Osteoblast (primary cell): ENCODE measurements around the gene CX3CL1. TPM values are rescaled to one million over a fixed set of nuclear protein-coding genes. Genes with fewer than 3 reads are reported as not detected.

Experiments used
- DNase-seq: peaks from one replicate; pipeline ENCODE4 v3.0.0; 2011; ENCODE audit warnings: low spot score, mixed read lengths; ENCODE audit not compliant: insufficient read length; ENCODE audit errors: missing footprints
- H2AFZ ChIP-seq: 2 replicates; pipeline ENCODE4 v1.6.0; 2011; ENCODE audit warnings: mild to moderate bottlenecking, low read length
- H3K27ac ChIP-seq: 2 replicates; pipeline ENCODE4 v1.5.1; 2011; ENCODE audit warnings: mild to moderate bottlenecking, low read depth, low read length, moderate library complexity
- H3K27me3 ChIP-seq: 2 replicates; pipeline ENCODE4 v1.6.0; 2012; ENCODE audit warnings: mild to moderate bottlenecking, control low read depth, inconsistent platforms, low read length, moderate library complexity; ENCODE audit not compliant: insufficient read depth
- H3K36me3 ChIP-seq: 2 replicates; pipeline ENCODE4 v1.5.1; 2011; ENCODE audit warnings: mild to moderate bottlenecking, low read length, control low read depth, moderate library complexity; ENCODE audit not compliant: insufficient read depth
- H3K4me1 ChIP-seq: 2 replicates; pipeline ENCODE4 v1.5.1; 2011; ENCODE audit warnings: mild to moderate bottlenecking, low read length, control low read depth, moderate library complexity; ENCODE audit not compliant: insufficient read depth
- H3K4me2 ChIP-seq: 2 replicates; pipeline ENCODE4 v1.6.0; 2011; ENCODE audit warnings: mild to moderate bottlenecking, low read length; ENCODE audit not compliant: insufficient read depth
- H3K4me3 ChIP-seq: fragments of 200-600 bp; sonication (generic); 3 replicates; pipeline ENCODE4 v1.5.1; 2012; ENCODE audit warnings: mild to moderate bottlenecking, low read length, inconsistent platforms; ENCODE audit not compliant: insufficient read depth
- H3K79me2 ChIP-seq: 2 replicates; pipeline ENCODE4 v1.6.0; 2012; ENCODE audit warnings: mild to moderate bottlenecking, low read length, control low read depth, inconsistent platforms; ENCODE audit not compliant: insufficient read depth
- H3K9me3 ChIP-seq: 2 replicates; pipeline ENCODE4 v1.5.1; 2011; ENCODE audit warnings: low read depth, low read length, control low read depth
- H4K20me1 ChIP-seq: 2 replicates; pipeline ENCODE4 v1.6.0; 2012; ENCODE audit warnings: mild to moderate bottlenecking, low read length, control low read depth; ENCODE audit not compliant: insufficient read depth
- total RNA-seq: library from RNA; depleted of rRNA; stranded (reverse); fragments of >200 nt; gene quantifications from 2 replicates; pipeline ENCODE4 v1.2.3, GENCODE V29; 2012
- TF ChIP-seq, protein P1 (sequence below): IDR thresholded peaks from 2 replicates; pipeline ENCODE4 v1.5.1; 2011; ENCODE audit warnings: mild to moderate bottlenecking, low read depth, low read length, moderate library complexity; ENCODE audit errors: extremely low read depth

Gene CX3CL1
- total RNA-seq, 1 donor: not detected

- Histone ChIP-seq H3K36me3 (no peaks in the 10 kb centered on the region), H3K79me2 (no peaks in the 10 kb centered on the region), H3K27ac (no peak overlapping the region), H3K27me3 (peaks cover 6% of the 10 kb centered on the region), H2AFZ (no peak overlapping the region), H3K4me2 (no peak overlapping the region), H3K4me3 (no peak overlapping the region), H3K9me3 (no peaks in the 10 kb centered on the region), H4K20me1 (no peaks in the 10 kb centered on the region), H3K4me1 (peaks cover 3% of the 10 kb centered on the region)
- TF ChIP-seq, protein P1, sequence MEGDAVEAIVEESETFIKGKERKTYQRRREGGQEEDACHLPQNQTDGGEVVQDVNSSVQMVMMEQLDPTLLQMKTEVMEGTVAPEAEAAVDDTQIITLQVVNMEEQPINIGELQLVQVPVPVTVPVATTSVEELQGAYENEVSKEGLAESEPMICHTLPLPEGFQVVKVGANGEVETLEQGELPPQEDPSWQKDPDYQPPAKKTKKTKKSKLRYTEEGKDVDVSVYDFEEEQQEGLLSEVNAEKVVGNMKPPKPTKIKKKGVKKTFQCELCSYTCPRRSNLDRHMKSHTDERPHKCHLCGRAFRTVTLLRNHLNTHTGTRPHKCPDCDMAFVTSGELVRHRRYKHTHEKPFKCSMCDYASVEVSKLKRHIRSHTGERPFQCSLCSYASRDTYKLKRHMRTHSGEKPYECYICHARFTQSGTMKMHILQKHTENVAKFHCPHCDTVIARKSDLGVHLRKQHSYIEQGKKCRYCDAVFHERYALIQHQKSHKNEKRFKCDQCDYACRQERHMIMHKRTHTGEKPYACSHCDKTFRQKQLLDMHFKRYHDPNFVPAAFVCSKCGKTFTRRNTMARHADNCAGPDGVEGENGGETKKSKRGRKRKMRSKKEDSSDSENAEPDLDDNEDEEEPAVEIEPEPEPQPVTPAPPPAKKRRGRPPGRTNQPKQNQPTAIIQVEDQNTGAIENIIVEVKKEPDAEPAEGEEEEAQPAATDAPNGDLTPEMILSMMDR: no peak
- DNase-seq: no peak
Measured at GRCh38 chr16:57413733-57414132, 41.4 kb downstream of the CX3CL1 start.

DNA sequence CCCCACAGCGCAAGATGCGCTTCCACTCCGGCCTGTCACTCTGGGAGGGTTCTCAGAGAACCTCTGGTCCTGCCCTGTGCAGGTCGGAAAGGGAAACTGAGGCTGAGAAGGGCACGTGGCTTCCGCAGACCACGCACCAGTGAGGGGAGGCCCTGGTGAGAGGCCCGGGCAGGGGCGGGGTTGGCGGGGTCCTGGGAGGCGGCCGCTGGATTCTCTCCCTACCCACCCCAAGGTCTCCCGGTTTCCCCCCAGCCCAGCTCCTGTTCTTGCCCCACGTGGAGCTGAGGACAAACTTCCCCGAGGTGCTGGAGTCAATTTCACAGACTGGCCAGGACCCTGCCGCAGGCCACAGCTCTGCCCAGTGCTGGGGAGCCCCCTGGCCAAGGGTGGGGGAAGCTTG, 43.8 kb downstream of the CX3CL1 start:
- peaks cover 3% of the 10 kb centered on the region for H3K4me1 ChIP-seq
- H3K9me3 ChIP-seq: no peaks in the 10 kb centered on the region
- no peak overlapping the region for H3K4me3 ChIP-seq
- H3K27ac ChIP-seq: no peak overlapping the region
- DNase-seq: no peak
- TF ChIP-seq, protein P1: no peak
- H3K27me3 ChIP-seq: no peaks in the 10 kb centered on the region
- H3K79me2 ChIP-seq: no peaks in the 10 kb centered on the region
- H4K20me1 ChIP-seq: no peaks in the 10 kb centered on the region
- H2AFZ ChIP-seq: no peak overlapping the region
- H3K36me3 ChIP-seq: no peaks in the 10 kb centered on the region
- no peak overlapping the region for H3K4me2 ChIP-seq

GRCh38 chr16:57419506-57419905, 47.2 kb downstream of the CX3CL1 start:
- Histone ChIP-seq H2AFZ (peak overlapping the region; percentile 62), H3K4me1 (peaks cover 6% of the 10 kb centered on the region), H3K9me3 (no peaks in the 10 kb centered on the region)

DNA sequence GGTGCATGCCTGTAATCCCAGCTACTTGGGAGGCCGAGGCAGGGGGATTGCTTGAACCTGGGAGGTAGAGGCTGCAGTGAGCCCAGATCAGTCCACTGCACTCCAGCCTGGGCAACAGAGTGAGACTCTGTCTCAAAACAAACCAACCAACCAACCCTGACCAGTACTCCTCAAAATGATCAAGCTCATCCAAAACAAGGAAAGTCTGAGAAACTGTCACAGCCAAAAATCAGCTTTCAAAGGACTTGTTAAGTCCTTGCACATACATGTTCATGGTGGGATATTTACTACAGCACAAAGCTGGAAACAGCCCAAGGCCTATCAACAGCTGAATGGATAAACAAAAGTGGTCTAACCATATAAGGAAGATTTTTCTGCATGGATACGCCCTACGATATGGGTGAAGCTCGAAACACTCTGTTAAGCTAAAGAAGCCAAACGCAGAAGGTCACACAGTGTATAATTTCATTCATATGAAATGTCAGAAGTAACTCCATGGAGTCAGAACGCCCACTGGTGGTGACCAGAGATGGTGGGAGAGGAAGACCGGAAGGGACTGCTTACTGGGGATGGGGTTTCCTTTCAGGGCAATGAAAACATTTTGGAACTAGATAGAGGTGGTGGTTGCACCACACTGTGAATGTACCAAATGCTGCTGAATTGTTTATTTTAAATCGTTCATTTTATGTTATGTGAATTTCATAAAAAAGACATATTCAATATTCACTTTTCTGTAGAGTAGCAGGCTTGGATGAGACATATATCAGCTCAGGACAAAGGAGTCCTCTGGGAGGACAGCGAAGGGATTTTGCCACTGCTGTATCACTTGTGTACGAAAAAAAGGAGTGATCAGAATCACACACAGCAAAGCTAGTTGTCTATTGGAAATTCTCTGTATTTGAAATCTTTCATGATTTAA, 50.0 kb downstream of the CX3CL1 start:
- H3K36me3 ChIP-seq: no peaks in the 10 kb centered on the region
- DNase-seq: peak; percentile 88
- H3K27ac ChIP-seq: no peak overlapping the region
- no peaks in the 10 kb centered on the region for H3K27me3 ChIP-seq
- no peak overlapping the region for H3K4me3 ChIP-seq
- H3K4me2 ChIP-seq: peak overlapping the region; percentile 65
- peak overlapping the region; percentile 71 for H2AFZ ChIP-seq
- TF ChIP-seq, protein P1: peak; percentile 82
- H3K9me3 ChIP-seq: no peaks in the 10 kb centered on the region
- H3K79me2 ChIP-seq: no peaks in the 10 kb centered on the region
- H4K20me1 ChIP-seq: no peaks in the 10 kb centered on the region
- peaks cover 6% of the 10 kb centered on the region for H3K4me1 ChIP-seq

More at GRCh38 chr16:57419506-57419905, 47.2 kb downstream of the CX3CL1 start:
- Histone ChIP-seq H4K20me1 (no peaks in the 10 kb centered on the region), H3K27me3 (no peaks in the 10 kb centered on the region), H3K4me3 (no peak overlapping the region), H3K27ac (no peak overlapping the region), H3K79me2 (no peaks in the 10 kb centered on the region), H3K36me3 (no peaks in the 10 kb centered on the region), H3K4me2 (no peak overlapping the region)
- TF ChIP-seq, protein P1: no peak
- no peak for DNase-seq
